ENCODE data around the gene SRRD.

- TF ChIP-seq CTCF (IDR thresholded peaks at IDR 0.05 in 8 of 11, conservative IDR thresholded peaks at IDR 0.05 in 3 of 11), result no peak
- no peak for TF ChIP-seq POLR2A (IDR thresholded peaks at IDR 0.05)
Observed at GRCh38 chr22:26466196-26466595, 17.5 kb upstream of the SRRD start.

Data from spleen (tissue), 7 donors.